ENCODE measurements around the gene PPP3R1.

The PPP3R1 gene

DNA sequence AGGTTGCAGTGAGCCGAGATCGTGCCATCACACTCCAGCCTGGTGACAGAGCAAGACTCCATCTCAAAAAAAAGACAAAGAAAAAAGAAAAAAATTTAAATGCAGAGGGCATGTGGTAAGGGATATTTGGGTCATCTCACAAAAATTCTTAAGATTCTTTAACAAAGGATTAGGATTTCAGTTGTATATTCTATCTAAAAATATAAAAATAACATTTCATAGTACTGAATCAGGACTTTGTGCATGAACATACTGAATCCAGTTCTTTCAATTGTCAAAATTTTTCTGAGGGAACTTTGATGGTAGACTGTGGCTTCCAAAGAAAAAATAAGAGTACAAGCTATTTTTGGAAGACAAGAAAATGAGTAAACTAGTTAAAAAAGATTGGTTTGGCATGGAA, 6.5 kb upstream of the PPP3R1 start:
- TF ChIP-seq, protein P1, sequence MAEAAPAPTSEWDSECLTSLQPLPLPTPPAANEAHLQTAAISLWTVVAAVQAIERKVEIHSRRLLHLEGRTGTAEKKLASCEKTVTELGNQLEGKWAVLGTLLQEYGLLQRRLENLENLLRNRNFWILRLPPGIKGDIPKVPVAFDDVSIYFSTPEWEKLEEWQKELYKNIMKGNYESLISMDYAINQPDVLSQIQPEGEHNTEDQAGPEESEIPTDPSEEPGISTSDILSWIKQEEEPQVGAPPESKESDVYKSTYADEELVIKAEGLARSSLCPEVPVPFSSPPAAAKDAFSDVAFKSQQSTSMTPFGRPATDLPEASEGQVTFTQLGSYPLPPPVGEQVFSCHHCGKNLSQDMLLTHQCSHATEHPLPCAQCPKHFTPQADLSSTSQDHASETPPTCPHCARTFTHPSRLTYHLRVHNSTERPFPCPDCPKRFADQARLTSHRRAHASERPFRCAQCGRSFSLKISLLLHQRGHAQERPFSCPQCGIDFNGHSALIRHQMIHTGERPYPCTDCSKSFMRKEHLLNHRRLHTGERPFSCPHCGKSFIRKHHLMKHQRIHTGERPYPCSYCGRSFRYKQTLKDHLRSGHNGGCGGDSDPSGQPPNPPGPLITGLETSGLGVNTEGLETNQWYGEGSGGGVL (tag by site-specific recombination; IDR thresholded peaks at IDR 0.05) = no peak
- TF ChIP-seq GFI1B (tag by site-specific recombination; IDR thresholded peaks at IDR 0.05) = no peak
- TF ChIP-seq, protein P2, sequence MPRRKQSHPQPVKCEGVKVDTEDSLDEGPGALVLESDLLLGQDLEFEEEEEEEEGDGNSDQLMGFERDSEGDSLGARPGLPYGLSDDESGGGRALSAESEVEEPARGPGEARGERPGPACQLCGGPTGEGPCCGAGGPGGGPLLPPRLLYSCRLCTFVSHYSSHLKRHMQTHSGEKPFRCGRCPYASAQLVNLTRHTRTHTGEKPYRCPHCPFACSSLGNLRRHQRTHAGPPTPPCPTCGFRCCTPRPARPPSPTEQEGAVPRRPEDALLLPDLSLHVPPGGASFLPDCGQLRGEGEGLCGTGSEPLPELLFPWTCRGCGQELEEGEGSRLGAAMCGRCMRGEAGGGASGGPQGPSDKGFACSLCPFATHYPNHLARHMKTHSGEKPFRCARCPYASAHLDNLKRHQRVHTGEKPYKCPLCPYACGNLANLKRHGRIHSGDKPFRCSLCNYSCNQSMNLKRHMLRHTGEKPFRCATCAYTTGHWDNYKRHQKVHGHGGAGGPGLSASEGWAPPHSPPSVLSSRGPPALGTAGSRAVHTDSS (tag by site-specific recombination; IDR thresholded peaks at IDR 0.05) = no peak
- TF ChIP-seq ZNF423 (tag by site-specific recombination; IDR thresholded peaks at IDR 0.05) = no peak
- ChIA-PET POLR2A (no interaction called here), CTCF (no interaction called here)
- H3K9me3 ChIP-seq (ENCODE audit: control insufficient read depth, insufficient read depth, low read depth, low read length) = no peaks in the 10 kb centered on the region
- peaks cover 3% of the 10 kb centered on the region; the same call in 1 of the 2 replicates for H3K4me1 ChIP-seq (ENCODE audit: control insufficient read depth, insufficient read depth, low read length)
- no peak overlapping the region for H3K4me3 ChIP-seq (ENCODE audit: low read depth, low read length)
- H3K27ac ChIP-seq (ENCODE audit: extremely low read depth, low read depth, low read length) = no peak overlapping the region
- no peaks in the 10 kb centered on the region for H3K36me3 ChIP-seq (ENCODE audit: control insufficient read depth in 2 of 2, insufficient read depth in 1 of 2, low read length in 2 of 2)

DNA sequence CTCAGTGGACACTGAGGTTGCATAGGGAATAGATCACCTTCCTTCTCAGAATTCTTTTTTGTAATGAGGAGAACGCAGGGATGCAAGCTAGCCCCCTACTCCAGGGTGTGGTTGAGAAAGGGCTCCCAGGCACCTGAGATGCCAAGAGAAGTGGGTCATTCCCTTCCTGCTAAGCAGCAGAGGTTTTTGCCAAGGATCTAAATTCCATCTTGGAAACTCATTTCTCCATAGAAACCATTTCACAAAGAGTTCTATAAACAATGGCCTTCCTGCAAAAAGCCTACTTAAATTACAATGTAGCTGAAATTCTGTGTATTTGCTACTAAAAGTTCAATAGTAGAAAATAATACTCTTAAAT, 3.7 kb upstream of the PPP3R1 start:
- CTCF ChIA-PET = interaction anchor here (0.6 to 1.3 kb wide), 3 partner anchors 27 to 66 kb away, joined by 3 to 8 read pairs (median 6); no protein-coding TSS in a partner anchor
- Histone ChIP-seq H3K36me3 (ENCODE audit: control insufficient read depth in 2 of 2, insufficient read depth in 1 of 2, low read length in 2 of 2) (no peaks in the 10 kb centered on the region), H3K4me3 (ENCODE audit: low read depth, low read length) (no peak overlapping the region), H3K4me1 (ENCODE audit: control insufficient read depth, insufficient read depth, low read length) (peaks cover 3% of the 10 kb centered on the region; the same call in 1 of the 2 replicates), H3K27ac (ENCODE audit: extremely low read depth, low read depth, low read length) (no peak overlapping the region), H3K9me3 (ENCODE audit: control insufficient read depth, insufficient read depth, low read depth, low read length) (no peaks in the 10 kb centered on the region)
- POLR2A ChIA-PET = no interaction called here
- TF ChIP-seq ZNF560 (tag by site-specific recombination; IDR thresholded peaks at IDR 0.05; ENCODE audit: borderline replicate concordance) = no peak
- no peak for TF ChIP-seq MEIS1 (CRISPR knock-in tag; IDR thresholded peaks at IDR 0.05; ENCODE audit: borderline replicate concordance)
- TF ChIP-seq, protein P3, sequence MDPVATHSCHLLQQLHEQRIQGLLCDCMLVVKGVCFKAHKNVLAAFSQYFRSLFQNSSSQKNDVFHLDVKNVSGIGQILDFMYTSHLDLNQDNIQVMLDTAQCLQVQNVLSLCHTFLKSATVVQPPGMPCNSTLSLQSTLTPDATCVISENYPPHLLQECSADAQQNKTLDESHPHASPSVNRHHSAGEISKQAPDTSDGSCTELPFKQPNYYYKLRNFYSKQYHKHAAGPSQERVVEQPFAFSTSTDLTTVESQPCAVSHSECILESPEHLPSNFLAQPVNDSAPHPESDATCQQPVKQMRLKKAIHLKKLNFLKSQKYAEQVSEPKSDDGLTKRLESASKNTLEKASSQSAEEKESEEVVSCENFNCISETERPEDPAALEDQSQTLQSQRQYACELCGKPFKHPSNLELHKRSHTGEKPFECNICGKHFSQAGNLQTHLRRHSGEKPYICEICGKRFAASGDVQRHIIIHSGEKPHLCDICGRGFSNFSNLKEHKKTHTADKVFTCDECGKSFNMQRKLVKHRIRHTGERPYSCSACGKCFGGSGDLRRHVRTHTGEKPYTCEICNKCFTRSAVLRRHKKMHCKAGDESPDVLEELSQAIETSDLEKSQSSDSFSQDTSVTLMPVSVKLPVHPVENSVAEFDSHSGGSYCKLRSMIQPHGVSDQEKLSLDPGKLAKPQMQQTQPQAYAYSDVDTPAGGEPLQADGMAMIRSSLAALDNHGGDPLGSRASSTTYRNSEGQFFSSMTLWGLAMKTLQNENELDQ (tag by site-specific recombination; IDR thresholded peaks at IDR 0.05; ENCODE audit: low read depth) = no peak
- no peak for TF ChIP-seq ZNF707 (tag by site-specific recombination; IDR thresholded peaks at IDR 0.05)
- no peak for TF ChIP-seq KLF10 (tag by site-specific recombination; IDR thresholded peaks at IDR 0.05)
- TF ChIP-seq ZNF426 (tag by site-specific recombination; IDR thresholded peaks at IDR 0.05) = no peak
- TF ChIP-seq, protein P4, sequence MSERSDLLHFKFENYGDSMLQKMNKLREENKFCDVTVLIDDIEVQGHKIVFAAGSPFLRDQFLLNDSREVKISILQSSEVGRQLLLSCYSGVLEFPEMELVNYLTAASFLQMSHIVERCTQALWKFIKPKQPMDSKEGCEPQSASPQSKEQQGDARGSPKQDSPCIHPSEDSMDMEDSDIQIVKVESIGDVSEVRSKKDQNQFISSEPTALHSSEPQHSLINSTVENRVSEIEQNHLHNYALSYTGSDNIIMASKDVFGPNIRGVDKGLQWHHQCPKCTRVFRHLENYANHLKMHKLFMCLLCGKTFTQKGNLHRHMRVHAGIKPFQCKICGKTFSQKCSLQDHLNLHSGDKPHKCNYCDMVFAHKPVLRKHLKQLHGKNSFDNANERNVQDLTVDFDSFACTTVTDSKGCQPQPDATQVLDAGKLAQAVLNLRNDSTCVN (tag by site-specific recombination; optimal IDR thresholded peaks at IDR 0.05) = no peak
- no peak for TF ChIP-seq ZNF843 (tag by site-specific recombination; IDR thresholded peaks at IDR 0.05)
- TF ChIP-seq ZNF76 (tag by site-specific recombination; IDR thresholded peaks at IDR 0.05; ENCODE audit: borderline replicate concordance, low read depth) = no peak
- TF ChIP-seq, protein P2 (tag by site-specific recombination; IDR thresholded peaks at IDR 0.05) = no peak
- no peak for TF ChIP-seq ZFP41 (tag by site-specific recombination; IDR thresholded peaks at IDR 0.05; ENCODE audit: borderline replicate concordance)
- TF ChIP-seq ZXDB (tag by site-specific recombination; IDR thresholded peaks at IDR 0.05) = no peak
- TF ChIP-seq, protein P5, sequence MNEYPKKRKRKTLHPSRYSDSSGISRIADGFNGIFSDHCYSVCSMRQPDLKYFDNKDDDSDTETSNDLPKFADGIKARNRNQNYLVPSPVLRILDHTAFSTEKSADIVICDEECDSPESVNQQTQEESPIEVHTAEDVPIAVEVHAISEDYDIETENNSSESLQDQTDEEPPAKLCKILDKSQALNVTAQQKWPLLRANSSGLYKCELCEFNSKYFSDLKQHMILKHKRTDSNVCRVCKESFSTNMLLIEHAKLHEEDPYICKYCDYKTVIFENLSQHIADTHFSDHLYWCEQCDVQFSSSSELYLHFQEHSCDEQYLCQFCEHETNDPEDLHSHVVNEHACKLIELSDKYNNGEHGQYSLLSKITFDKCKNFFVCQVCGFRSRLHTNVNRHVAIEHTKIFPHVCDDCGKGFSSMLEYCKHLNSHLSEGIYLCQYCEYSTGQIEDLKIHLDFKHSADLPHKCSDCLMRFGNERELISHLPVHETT (tag by site-specific recombination; IDR thresholded peaks at IDR 0.05) = no peak
- TF ChIP-seq ZNF596 (tag by site-specific recombination; IDR thresholded peaks at IDR 0.05) = no peak
- TF ChIP-seq, protein P6, sequence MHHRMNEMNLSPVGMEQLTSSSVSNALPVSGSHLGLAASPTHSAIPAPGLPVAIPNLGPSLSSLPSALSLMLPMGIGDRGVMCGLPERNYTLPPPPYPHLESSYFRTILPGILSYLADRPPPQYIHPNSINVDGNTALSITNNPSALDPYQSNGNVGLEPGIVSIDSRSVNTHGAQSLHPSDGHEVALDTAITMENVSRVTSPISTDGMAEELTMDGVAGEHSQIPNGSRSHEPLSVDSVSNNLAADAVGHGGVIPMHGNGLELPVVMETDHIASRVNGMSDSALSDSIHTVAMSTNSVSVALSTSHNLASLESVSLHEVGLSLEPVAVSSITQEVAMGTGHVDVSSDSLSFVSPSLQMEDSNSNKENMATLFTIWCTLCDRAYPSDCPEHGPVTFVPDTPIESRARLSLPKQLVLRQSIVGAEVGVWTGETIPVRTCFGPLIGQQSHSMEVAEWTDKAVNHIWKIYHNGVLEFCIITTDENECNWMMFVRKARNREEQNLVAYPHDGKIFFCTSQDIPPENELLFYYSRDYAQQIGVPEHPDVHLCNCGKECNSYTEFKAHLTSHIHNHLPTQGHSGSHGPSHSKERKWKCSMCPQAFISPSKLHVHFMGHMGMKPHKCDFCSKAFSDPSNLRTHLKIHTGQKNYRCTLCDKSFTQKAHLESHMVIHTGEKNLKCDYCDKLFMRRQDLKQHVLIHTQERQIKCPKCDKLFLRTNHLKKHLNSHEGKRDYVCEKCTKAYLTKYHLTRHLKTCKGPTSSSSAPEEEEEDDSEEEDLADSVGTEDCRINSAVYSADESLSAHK (tag by site-specific recombination; IDR thresholded peaks at IDR 0.05) = no peak
- no peak for TF ChIP-seq ZNF248 (tag by site-specific recombination; IDR thresholded peaks at IDR 0.05)
- TF ChIP-seq, protein P7, sequence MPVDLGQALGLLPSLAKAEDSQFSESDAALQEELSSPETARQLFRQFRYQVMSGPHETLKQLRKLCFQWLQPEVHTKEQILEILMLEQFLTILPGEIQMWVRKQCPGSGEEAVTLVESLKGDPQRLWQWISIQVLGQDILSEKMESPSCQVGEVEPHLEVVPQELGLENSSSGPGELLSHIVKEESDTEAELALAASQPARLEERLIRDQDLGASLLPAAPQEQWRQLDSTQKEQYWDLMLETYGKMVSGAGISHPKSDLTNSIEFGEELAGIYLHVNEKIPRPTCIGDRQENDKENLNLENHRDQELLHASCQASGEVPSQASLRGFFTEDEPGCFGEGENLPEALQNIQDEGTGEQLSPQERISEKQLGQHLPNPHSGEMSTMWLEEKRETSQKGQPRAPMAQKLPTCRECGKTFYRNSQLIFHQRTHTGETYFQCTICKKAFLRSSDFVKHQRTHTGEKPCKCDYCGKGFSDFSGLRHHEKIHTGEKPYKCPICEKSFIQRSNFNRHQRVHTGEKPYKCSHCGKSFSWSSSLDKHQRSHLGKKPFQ (tag by site-specific recombination; IDR thresholded peaks at IDR 0.05) = no peak
